Tibial nerve (tissue), 4 donors: Measurements from ENCODE around the gene PAX8. TPM values are rescaled to one million over a fixed set of nuclear protein-coding genes. Genes with fewer than 3 reads are reported as not detected.

Source experiments
- DNase-seq, 2 donors: peaks; one replicate each; pipeline ENCODE4 v3.0.0-alpha.2; 2019; ENCODE audit warnings: low spot score in 2 of 2
- H3K27ac ChIP-seq, 4 donors: fragments of 200-600 bp; sonication (generic) in 3 of 4; one replicate each; pipeline ENCODE4 v1.5.1; 2017 to 2019; ENCODE audit warnings: mild to moderate bottlenecking in 1 of 4
- H3K27me3 ChIP-seq, 2 donors: fragments of 200-600 bp; sonication (generic) in 1 of 2; one replicate each; pipeline versions ENCODE4 v1.5.1 to v1.6.0; 2017 to 2019
- H3K36me3 ChIP-seq, 3 donors: fragments of 200-600 bp; sonication (generic); one replicate each; pipeline ENCODE4 v1.5.1; 2018 to 2019
- H3K4me1 ChIP-seq, 4 donors: fragments of 200-600 bp; sonication (generic) in 3 of 4; one replicate each; pipeline ENCODE4 v1.5.1; 2017 to 2019
- H3K4me3 ChIP-seq, 4 donors: fragments of 200-600 bp; sonication (generic) in 3 of 4; one replicate each; pipeline ENCODE4 v1.5.1; 2017 to 2019; ENCODE audit warnings: mild to moderate bottlenecking in 1 of 4, moderate library complexity in 1 of 4
- H3K9me3 ChIP-seq, 4 donors: fragments of 200-600 bp; sonication (generic) in 3 of 4; one replicate each; pipeline ENCODE4 v1.5.1; 2017 to 2019
- EP300 ChIP-seq, 2 donors: sonication (generic); formaldehyde crosslinking; IDR thresholded peaks; one replicate each; pipeline ENCODE4 v1.6.1; 2017; ENCODE audit warnings: antibody characterized with exemption in 2 of 2, mild to moderate bottlenecking in 1 of 2
- POLR2A ChIP-seq, 2 donors: fragments of 450-650 bp; IDR thresholded peaks; one replicate each; pipeline ENCODE4 v1.6.1; 2017; ENCODE audit warnings: antibody characterized with exemption in 2 of 2, mild to moderate bottlenecking in 2 of 2, moderate library complexity in 2 of 2
- WGBS, 2 donors: methylation state at CpG; one replicate each; pipeline ENCODE4 v1.1.5; 2018; 5-methylcytosine and 5-hydroxymethylcytosine counted together
- total RNA-seq, 4 donors: library from RNA; depleted of rRNA; stranded (reverse); fragments of >200 nt; gene quantifications; one replicate each; pipeline ENCODE4 v1.1.0, GENCODE V29; 2016
- TF ChIP-seq, protein P1 (sequence below), 5 experiments: fragments of 200-600 bp in 3 of 5; fragments of 450-650 bp in 2 of 5; sonication (generic) in 3 of 5; IDR thresholded peaks; one replicate each; pipeline ENCODE4 v1.5.1; 2016 to 2019; ENCODE audit warnings: antibody characterized with exemption in 5 of 5, mild to moderate bottlenecking in 3 of 5, moderate library complexity in 2 of 5

Gene PAX8
- total RNA-seq, 4 donors from 2014 or later, result 2.2 to 11.4 (median 5.2) TPM

DNA sequence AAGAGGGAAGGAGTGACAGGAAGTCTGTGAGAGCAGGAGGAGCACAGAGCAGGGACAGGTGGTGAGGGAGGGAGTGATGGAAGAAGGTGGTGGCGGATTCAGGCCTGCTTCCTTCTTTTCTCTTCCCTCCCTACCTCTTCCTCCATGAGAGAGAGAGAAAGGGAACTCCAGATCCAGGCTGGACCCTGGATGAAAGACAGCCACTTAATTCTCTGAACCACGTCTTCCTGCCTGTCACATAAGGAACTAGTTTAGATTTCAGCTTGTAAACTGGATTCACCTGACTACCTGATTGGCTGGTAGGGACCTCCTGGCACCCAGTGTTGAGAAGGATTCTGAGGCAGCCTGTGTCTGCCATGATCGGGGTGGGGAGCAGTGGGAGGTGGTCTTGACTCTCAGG lies 48.9 kb downstream of the PAX8 start:
- H3K27ac ChIP-seq, result no peak overlapping the region
- TF ChIP-seq EP300 (IDR thresholded peaks at IDR 0.05) (no peak), POLR2A (IDR thresholded peaks at IDR 0.05) (no peak)
- TF ChIP-seq, protein P1, sequence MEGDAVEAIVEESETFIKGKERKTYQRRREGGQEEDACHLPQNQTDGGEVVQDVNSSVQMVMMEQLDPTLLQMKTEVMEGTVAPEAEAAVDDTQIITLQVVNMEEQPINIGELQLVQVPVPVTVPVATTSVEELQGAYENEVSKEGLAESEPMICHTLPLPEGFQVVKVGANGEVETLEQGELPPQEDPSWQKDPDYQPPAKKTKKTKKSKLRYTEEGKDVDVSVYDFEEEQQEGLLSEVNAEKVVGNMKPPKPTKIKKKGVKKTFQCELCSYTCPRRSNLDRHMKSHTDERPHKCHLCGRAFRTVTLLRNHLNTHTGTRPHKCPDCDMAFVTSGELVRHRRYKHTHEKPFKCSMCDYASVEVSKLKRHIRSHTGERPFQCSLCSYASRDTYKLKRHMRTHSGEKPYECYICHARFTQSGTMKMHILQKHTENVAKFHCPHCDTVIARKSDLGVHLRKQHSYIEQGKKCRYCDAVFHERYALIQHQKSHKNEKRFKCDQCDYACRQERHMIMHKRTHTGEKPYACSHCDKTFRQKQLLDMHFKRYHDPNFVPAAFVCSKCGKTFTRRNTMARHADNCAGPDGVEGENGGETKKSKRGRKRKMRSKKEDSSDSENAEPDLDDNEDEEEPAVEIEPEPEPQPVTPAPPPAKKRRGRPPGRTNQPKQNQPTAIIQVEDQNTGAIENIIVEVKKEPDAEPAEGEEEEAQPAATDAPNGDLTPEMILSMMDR (IDR thresholded peaks at IDR 0.05), result no peak
- no peaks in the 10 kb centered on the region for H3K27me3 ChIP-seq
- H3K4me1 ChIP-seq, result peaks cover 0 to 16% (median 0%) of the 10 kb centered on the region in 4 donors
- no peaks in the 10 kb centered on the region for H3K9me3 ChIP-seq
- WGBS, 2 donors, result 87 to 91% methylated on average over 3 of the region's 3 CpGs
- H3K4me3 ChIP-seq, result no peak overlapping the region
- no peaks in the 10 kb centered on the region for H3K36me3 ChIP-seq
- no peak for DNase-seq

DNA sequence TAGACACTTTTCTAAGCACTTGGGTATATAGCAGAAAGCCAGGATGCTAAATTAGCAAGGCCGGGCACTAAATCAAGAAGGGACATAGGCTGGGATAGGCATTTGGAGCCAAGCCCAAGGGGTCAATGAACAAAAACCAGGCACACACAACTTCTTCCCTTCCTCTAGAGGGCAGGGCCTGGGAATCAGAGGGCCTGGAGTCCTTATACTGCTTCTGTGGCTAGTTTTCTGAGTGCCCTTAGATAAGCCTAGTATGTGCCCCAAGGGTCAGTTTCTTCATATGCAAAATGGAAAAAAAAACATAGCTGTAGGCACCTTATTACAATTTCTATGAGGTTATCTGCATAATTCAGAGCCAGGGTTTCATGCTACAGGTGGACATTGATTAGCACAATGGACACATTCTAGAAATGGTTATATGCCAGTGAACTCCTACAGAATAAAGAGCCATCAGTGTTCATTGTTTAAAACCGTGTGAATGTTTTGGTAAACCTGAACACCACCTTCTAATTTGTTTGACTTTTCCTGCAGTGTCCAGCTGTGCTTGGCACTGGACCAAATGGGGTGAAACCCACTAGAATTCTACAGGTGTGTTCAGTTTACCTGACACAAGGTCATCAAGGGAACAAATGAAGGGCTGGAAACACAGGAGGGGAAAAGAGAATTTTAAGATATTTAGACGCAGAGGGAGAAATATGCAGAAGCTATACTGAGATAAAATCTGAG lies 49.6 kb downstream of the PAX8 start:
- peaks cover 0 to 12% (median 0%) of the 10 kb centered on the region in 4 donors for H3K4me1 ChIP-seq
- no peaks in the 10 kb centered on the region for H3K36me3 ChIP-seq
- WGBS, 2 donors, result 48 to 59% methylated on average over 3 of the region's 3 CpGs
- no peaks in the 10 kb centered on the region for H3K9me3 ChIP-seq
- no peak overlapping the region for H3K4me3 ChIP-seq
- TF ChIP-seq, protein P1 (IDR thresholded peaks at IDR 0.05), result no peak
- TF ChIP-seq EP300 (IDR thresholded peaks at IDR 0.05) (no peak), POLR2A (IDR thresholded peaks at IDR 0.05) (no peak)
- H3K27ac ChIP-seq, result no peak overlapping the region
- no peaks in the 10 kb centered on the region for H3K27me3 ChIP-seq
- DNase-seq, result no peak

DNA sequence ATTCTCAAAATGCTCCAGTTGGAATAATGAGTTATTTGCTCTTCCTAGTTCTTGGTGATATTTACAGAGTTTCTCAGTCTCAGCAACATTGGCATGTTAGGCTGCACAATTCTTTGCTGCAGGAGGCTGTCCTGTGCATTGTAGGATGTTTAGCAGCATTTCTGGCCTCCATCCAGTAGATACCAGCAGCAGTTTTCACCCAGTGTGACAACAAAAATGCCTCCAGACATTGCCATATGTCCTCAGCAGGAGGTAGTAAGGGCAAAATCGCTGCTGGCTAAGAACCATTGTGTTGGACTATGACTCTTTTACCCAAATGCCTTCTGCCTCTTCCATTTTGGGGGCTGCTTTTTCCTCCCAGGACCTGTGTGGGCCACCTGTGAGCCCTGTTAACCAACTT lies 50.4 kb downstream of the PAX8 start:
- no peaks in the 10 kb centered on the region for H3K9me3 ChIP-seq
- TF ChIP-seq, protein P1 (IDR thresholded peaks at IDR 0.05), result no peak
- TF ChIP-seq EP300 (IDR thresholded peaks at IDR 0.05) (no peak), POLR2A (IDR thresholded peaks at IDR 0.05) (no peak)
- H3K4me3 ChIP-seq, result no peak overlapping the region
- H3K36me3 ChIP-seq, result no peaks in the 10 kb centered on the region
- H3K27me3 ChIP-seq, result no peaks in the 10 kb centered on the region
- 85 to 94% methylated on average over 1 of the region's 1 CpG for WGBS, 2 donors
- H3K4me1 ChIP-seq, result peaks cover 0 to 10% (median 0%) of the 10 kb centered on the region in 4 donors
- no peak for DNase-seq
- no peak overlapping the region for H3K27ac ChIP-seq

DNA sequence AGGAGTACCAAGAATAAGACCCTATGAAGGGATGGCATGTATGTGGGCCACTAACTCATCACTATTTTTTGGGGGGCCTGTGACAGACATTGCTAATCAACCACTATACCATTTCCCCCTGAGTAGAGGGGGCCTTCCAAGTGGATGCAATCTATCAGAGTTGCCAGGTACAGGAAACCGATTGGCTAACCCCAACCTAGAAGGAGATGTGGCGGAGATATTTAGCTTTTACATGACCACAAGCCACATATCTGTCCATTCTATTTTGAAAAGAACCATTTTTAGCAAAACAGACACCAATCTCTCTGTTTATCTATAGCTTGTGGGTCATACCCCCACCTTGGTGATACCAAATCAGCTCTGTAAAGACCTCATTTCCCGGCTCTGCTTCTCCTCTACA lies 51.0 kb downstream of the PAX8 start:
- Histone ChIP-seq H3K4me1 (peaks cover 0 to 10% (median 0%) of the 10 kb centered on the region in 4 donors), H3K27ac (no peak overlapping the region), H3K27me3 (no peaks in the 10 kb centered on the region), H3K4me3 (no peak overlapping the region), H3K9me3 (no peaks in the 10 kb centered on the region), H3K36me3 (no peaks in the 10 kb centered on the region)
- DNase-seq, result no peak
- TF ChIP-seq EP300 (IDR thresholded peaks at IDR 0.05) (no peak), POLR2A (IDR thresholded peaks at IDR 0.05) (no peak)
- TF ChIP-seq, protein P1 (IDR thresholded peaks at IDR 0.05), result no peak
- 91 to 98% methylated on average over 3 of the region's 3 CpGs for WGBS, 2 donors

DNA sequence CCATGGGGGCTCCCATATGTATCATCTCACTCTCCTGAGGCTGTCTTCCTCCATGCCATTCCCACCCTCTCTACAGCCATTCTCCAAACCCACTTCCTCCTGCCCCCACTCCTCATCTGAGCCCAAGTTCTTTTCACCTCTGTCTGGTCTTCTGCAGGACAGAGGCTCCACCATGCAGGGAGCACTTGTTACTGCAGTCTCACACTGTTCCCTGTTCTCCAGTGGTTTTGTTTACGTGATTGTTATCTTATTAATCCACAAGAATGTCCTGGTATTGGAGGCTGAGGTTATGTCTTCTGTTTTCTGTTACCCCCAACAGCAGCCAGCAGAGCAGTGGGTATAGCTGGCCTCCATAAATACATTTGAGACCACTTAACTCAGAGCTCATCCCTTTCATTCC lies 51.4 kb downstream of the PAX8 start:
- 88 to 100% methylated on average over 1 of the region's 1 CpG for WGBS, 2 donors
- H3K4me1 ChIP-seq, result peaks cover 0 to 10% (median 0%) of the 10 kb centered on the region in 4 donors
- no peak overlapping the region for H3K27ac ChIP-seq
- no peak for DNase-seq
- no peaks in the 10 kb centered on the region for H3K9me3 ChIP-seq
- H3K36me3 ChIP-seq, result no peaks in the 10 kb centered on the region
- H3K27me3 ChIP-seq, result no peaks in the 10 kb centered on the region
- H3K4me3 ChIP-seq, result no peak overlapping the region
- TF ChIP-seq, protein P1 (IDR thresholded peaks at IDR 0.05), result no peak
- TF ChIP-seq EP300 (IDR thresholded peaks at IDR 0.05), result no peak
- no peak for TF ChIP-seq POLR2A (IDR thresholded peaks at IDR 0.05)
